ENCODE measurements around the gene MTHFD1L.

GRCh38 chr6:150868759-150869158 is 3.3 kb downstream of the MTHFD1L start:
- TF ChIP-seq CTCF (IDR thresholded peaks at IDR 0.05) (no peak), POLR2A (IDR thresholded peaks at IDR 0.05) (no peak), POLR2AphosphoS5 (IDR thresholded peaks at IDR 0.05) (no peak)
